HepG2 (cell line): ENCODE data around the gene FBXO28. TPM values are rescaled to one million over a fixed set of nuclear protein-coding genes. Genes with fewer than 3 reads are reported as not detected.

ENCODE experiments used
- ATAC-seq: fragments of 200-7000 bp; cut with Tn5 transposase; 3 replicates; pipeline ENCODE4 v1.9.1; 2020; ENCODE audit warnings: mild to moderate bottlenecking, moderate library complexity
- BruUV-seq: library from RNA; stranded (reverse); fragments of 400-500 nt; replicated peaks from 2 replicates; lab custom pipeline; 2021; lab: Mats Ljungman, UMichigan
- CTCF ChIA-PET: fragments of 300-600 bp; formaldehyde crosslinking; extraction: SDS; loops from one replicate; lab custom pipeline; 2021; ENCODE audit warnings: low total read pairs, inconsistent platforms, low intra/inter-chr PET ratio; lab: Yijun Ruan, JAX
- POLR2A ChIA-PET: fragments of 350-600 bp; sonication (Branson Sonifier 250); formaldehyde crosslinking; loops from one replicate; lab custom pipeline; 2020; ENCODE audit warnings: antibody characterized with exemption, inconsistent platforms; lab: Yijun Ruan, JAX
- DNase-seq: peaks from one replicate; pipeline ENCODE4 v3.0.0-alpha.2; 2015; ENCODE audit warnings: low spot score
- FAIRE-seq: peaks from 3 replicates; lab custom pipeline; 2011; peaks lifted over from hg19 to GRCh38; lab: Jason Lieb, UNC
- H2AFZ ChIP-seq: one replicate; pipeline ENCODE4 v1.6.1; 2011; ENCODE audit warnings: low read length, inconsistent platforms
- H3K27ac ChIP-seq: fragments of 300-600 bp; 3 replicates; pipeline ENCODE4 v1.8.0; 2011; ENCODE audit warnings: mixed run types, mild to moderate bottlenecking, mixed read lengths, low read length, inconsistent platforms; ENCODE audit not compliant: insufficient read depth; ENCODE audit errors: extremely low read length
- H3K27me3 ChIP-seq, 2 experiments: fragments of 200-600 bp in 1 of 2; 2 replicates in 1 of 2; 3 replicates in 1 of 2; pipeline versions ENCODE4 v1.6.0 to v1.8.0; 2011; ENCODE audit warnings: low read length in 2 of 2, mild to moderate bottlenecking in 2 of 2, moderate library complexity in 2 of 2, inconsistent platforms in 1 of 2; ENCODE audit not compliant: insufficient read depth in 2 of 2, control insufficient read depth in 1 of 2
- H3K36me3 ChIP-seq, 2 experiments: fragments of 200-600 bp in 1 of 2; replicated peaks in 1 of 2; 2 replicates in 1 of 2; 3 replicates in 1 of 2; pipeline versions ENCODE4 v1.5.1 to v1.8.0; 2011; ENCODE audit warnings: low read length in 2 of 2, inconsistent platforms in 1 of 2; ENCODE audit not compliant: insufficient read depth in 2 of 2, control insufficient read depth in 1 of 2
- H3K4me1 ChIP-seq: 2 replicates; pipeline ENCODE4 v1.5.1; 2012; ENCODE audit warnings: low read length, inconsistent platforms; ENCODE audit not compliant: insufficient read depth
- H3K4me2 ChIP-seq: 2 replicates; pipeline ENCODE4 v1.6.0; 2011; ENCODE audit warnings: low read depth, low read length, inconsistent platforms
- H3K4me3 ChIP-seq, 3 experiments: fragments of 200-600 bp in 1 of 3; sonication (generic), shearing (Covaris generic) in 1 of 3; replicated peaks in 1 of 3; 2 replicates each; pipeline ENCODE4 v1.5.1; 2011 to 2016; ENCODE audit warnings: low read length in 3 of 3, inconsistent platforms in 2 of 3, low read depth in 2 of 3, mild to moderate bottlenecking in 2 of 3, control low read depth in 1 of 3, mixed read lengths in 1 of 3; ENCODE audit not compliant: insufficient read depth in 1 of 3
- H3K79me2 ChIP-seq: one replicate; pipeline ENCODE4 v1.6.1; 2011; ENCODE audit warnings: low read length, inconsistent platforms; ENCODE audit not compliant: insufficient read depth
- H3K9ac ChIP-seq: 2 replicates; pipeline ENCODE4 v1.6.0; 2011; ENCODE audit warnings: mild to moderate bottlenecking, low read depth, low read length, inconsistent platforms; ENCODE audit not compliant: insufficient read depth
- H3K9me3 ChIP-seq: 2 replicates; pipeline ENCODE4 v1.5.1; 2012; ENCODE audit warnings: mild to moderate bottlenecking, low read length
- H4K20me1 ChIP-seq: 2 replicates; pipeline ENCODE4 v1.6.0; 2011; ENCODE audit warnings: inconsistent platforms, mild to moderate bottlenecking, low read length, moderate library complexity; ENCODE audit not compliant: insufficient read depth
- PLRG1 ChIP-seq: fragments of 450-650 bp; conservative IDR thresholded peaks from 2 replicates; pipeline ENCODE4 v1.6.1; 2016
- RFXAP ChIP-seq: sonication (generic); formaldehyde crosslinking; IDR thresholded peaks from 2 replicates; pipeline ENCODE4 v1.4.0; 2020; ENCODE audit warnings: missing genetic modification reagents, borderline replicate concordance
- SP1 ChIP-seq, 2 experiments: fragments of 450-650 bp in 1 of 2; sonication (generic) in 1 of 2; formaldehyde crosslinking in 1 of 2; IDR thresholded peaks; 2 replicates each; pipeline versions ENCODE4 v1.4.0 to v1.6.1; 2016 to 2020; ENCODE audit warnings: missing genetic modification reagents in 1 of 2
- U2AF1 ChIP-seq: fragments of 200-400 bp; formaldehyde crosslinking; optimal IDR thresholded peaks from 2 replicates; pipeline ENCODE3; 2017; ENCODE audit warnings: mild to moderate bottlenecking, low read depth, low read length
- ZC3H4 ChIP-seq: sonication (generic); formaldehyde crosslinking; IDR thresholded peaks from 2 replicates; pipeline ENCODE4 v1.4.0; 2020; ENCODE audit warnings: missing genetic modification reagents, borderline replicate concordance
- ZFP82 ChIP-seq: sonication (generic); formaldehyde crosslinking; IDR thresholded peaks from 2 replicates; pipeline ENCODE4 v1.5.1; 2020; ENCODE audit warnings: mild to moderate bottlenecking, missing genetic modification reagents, borderline replicate concordance
- ZNF556 ChIP-seq: sonication (generic); formaldehyde crosslinking; IDR thresholded peaks from 2 replicates; pipeline ENCODE4 v1.4.0; 2020; ENCODE audit warnings: mild to moderate bottlenecking, missing genetic modification reagents, borderline replicate concordance
- ZNF709 ChIP-seq: sonication (generic); formaldehyde crosslinking; IDR thresholded peaks from 2 replicates; pipeline ENCODE4 v1.5.0; 2020; ENCODE audit warnings: mild to moderate bottlenecking, missing genetic modification reagents
- ZNF839 ChIP-seq: sonication (generic); formaldehyde crosslinking; IDR thresholded peaks from 2 replicates; pipeline ENCODE4 v1.4.0; 2020; ENCODE audit warnings: missing genetic modification reagents, mild to moderate bottlenecking, borderline replicate concordance
- WGBS: methylation state at CpG from one replicate; pipeline ENCODE4 v1.1.6; 2017; ENCODE audit warnings: low lambda C conversion rate; 5-methylcytosine and 5-hydroxymethylcytosine counted together
- in situ Hi-C: cut with HindIII; loops from 2 replicates; pipeline ENCODE4 v1.10.0; 2017; ENCODE audit warnings: low pct_unique_long_range_greater_than_20kb; ENCODE audit not compliant: extremely low pct_ligation_motif_present
- intact Hi-C: fragments of 100-400 bp; cut with micrococcal nuclease; formaldehyde crosslinking; loops from one replicate; pipeline ENCODE4 v1.10.0; 2022; ENCODE audit not compliant: unreplicated experiment
- polyA plus RNA-seq, 8 experiments: library from polyadenylated mRNA; depleted of rRNA in 3 of 8; stranded (reverse) in 7 of 8; unstranded in 1 of 8; fragments of >200 nt; fragmentation: Illumina TruSeq in 4 of 8; extraction: Trizol in 4 of 8; gene quantifications; 2 replicates each; pipeline versions ENCODE4 v1.2.1 to v1.2.3, GENCODE V29; 2011 to 2016; ENCODE audit warnings: low read depth in 4 of 8, missing spikeins in 1 of 8, mixed read lengths in 1 of 8; ENCODE audit not compliant: insufficient read depth in 1 of 8
- total RNA-seq, 5 experiments: library from RNA; depleted of rRNA; stranded (reverse); fragments of >200 nt; fragmentation: Illumina TruSeq; extraction: Trizol; gene quantifications; 2 replicates each; pipeline ENCODE4 v1.2.3, GENCODE V29; 2016; ENCODE audit warnings: low read depth in 1 of 5
- TF ChIP-seq, protein P1 (sequence below): IDR thresholded peaks from 2 replicates; pipeline ENCODE4 v1.6.1; 2016; ENCODE audit warnings: low read depth, control low read depth
- TF ChIP-seq, protein P2 (sequence below): sonication (generic); formaldehyde crosslinking; IDR thresholded peaks from 2 replicates; pipeline ENCODE4 v1.8.0; 2022; ENCODE audit warnings: low read depth, missing genetic modification reagents
- TF ChIP-seq, protein P3 (sequence below): sonication (generic); formaldehyde crosslinking; IDR thresholded peaks from 2 replicates; pipeline ENCODE4 v1.4.0; 2020; ENCODE audit warnings: mild to moderate bottlenecking, missing genetic modification reagents

The FBXO28 gene
- total and polyA plus RNA-seq, 2 of the 13 experiments (the other 11 are each of a cell fraction or from before 2014, with no cell fraction given) = 8.5 to 29.1 TPM

DNA sequence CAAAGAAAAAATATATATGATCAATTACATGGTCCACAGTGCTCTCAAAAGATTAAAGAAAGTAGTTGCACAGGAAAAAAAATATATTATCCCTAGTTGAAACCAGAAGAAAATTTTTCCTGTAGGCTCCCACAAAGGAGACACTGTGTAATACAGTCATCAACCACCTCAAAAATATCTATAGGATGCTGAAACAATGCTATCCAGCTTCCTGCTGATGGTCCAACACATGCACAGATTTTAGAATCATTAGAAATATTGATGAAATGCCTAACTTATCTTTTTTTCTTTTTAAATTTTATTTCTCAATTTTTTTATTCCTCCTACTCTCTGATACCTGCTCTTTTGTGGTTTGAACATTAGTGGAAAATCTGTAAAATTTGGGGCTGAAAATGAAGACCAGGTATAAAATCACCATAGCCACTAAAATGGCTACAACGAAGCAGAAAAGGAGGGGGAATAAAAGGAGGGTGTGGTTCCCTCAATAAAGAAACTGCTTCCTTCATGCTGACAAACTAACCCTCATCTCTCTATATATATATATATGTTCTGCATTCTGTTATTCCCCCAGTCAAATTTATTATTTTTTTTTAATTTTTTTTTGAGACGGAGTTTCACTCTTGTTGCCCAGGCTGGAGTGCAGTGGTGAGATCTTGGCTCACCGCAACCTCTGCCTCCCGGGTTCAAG lies 28.3 kb upstream of the FBXO28 start (continued):
- TF ChIP-seq, protein P1, sequence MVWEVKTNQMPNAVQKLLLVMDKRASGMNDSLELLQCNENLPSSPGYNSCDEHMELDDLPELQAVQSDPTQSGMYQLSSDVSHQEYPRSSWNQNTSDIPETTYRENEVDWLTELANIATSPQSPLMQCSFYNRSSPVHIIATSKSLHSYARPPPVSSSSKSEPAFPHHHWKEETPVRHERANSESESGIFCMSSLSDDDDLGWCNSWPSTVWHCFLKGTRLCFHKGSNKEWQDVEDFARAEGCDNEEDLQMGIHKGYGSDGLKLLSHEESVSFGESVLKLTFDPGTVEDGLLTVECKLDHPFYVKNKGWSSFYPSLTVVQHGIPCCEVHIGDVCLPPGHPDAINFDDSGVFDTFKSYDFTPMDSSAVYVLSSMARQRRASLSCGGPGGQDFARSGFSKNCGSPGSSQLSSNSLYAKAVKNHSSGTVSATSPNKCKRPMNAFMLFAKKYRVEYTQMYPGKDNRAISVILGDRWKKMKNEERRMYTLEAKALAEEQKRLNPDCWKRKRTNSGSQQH (CRISPR knock-in tag) = no peak
- TF ChIP-seq ZC3H4 (CRISPR knock-in tag) (no peak), ZNF556 (CRISPR knock-in tag) (no peak), RFXAP (CRISPR knock-in tag) (no peak), ZFP82 (CRISPR knock-in tag) (no peak), ZNF839 (CRISPR knock-in tag) (no peak), U2AF1 (no peak)

DNA sequence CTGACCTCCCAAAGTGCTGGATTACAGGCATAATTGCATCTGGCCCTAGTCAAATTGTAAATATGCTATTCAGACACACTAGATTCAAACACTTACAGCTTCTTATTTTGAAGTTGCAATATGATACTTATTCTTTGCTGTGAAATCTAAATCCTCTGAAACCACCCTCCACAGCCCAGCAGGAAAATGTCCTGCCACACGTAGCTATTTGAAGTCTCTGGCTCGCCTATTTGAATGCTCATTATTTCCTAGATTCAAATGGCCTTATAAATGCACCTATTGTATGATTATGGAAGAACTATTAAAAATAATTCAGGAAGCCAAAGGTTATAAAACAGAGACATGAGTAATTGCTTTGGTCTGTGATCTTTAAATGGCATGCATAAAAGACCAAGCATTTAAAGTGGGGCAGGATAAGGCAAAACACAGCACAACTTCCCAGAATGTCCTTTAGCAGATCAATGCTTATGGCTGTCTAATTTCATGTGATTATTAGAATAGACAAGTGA lies 26.6 kb upstream of the FBXO28 start:
- ATAC-seq (no peak), FAIRE-seq (no peak), DNase-seq (no peak)
- BruUV-seq = no TSS peak
- intact Hi-C loops = no loop called here
- H3K4me2 ChIP-seq = no peak overlapping the region
- no peaks in the 10 kb centered on the region for H4K20me1 ChIP-seq
- 0% methylated on average over 2 of the region's 2 CpGs for WGBS
- no peaks in the 10 kb centered on the region for H3K79me2 ChIP-seq
- no peak overlapping the region for H2AFZ ChIP-seq
- H3K4me3 ChIP-seq = no peak overlapping the region
- no peak for TF ChIP-seq ZNF709
- no peak for TF ChIP-seq PLRG1
- TF ChIP-seq, protein P2, sequence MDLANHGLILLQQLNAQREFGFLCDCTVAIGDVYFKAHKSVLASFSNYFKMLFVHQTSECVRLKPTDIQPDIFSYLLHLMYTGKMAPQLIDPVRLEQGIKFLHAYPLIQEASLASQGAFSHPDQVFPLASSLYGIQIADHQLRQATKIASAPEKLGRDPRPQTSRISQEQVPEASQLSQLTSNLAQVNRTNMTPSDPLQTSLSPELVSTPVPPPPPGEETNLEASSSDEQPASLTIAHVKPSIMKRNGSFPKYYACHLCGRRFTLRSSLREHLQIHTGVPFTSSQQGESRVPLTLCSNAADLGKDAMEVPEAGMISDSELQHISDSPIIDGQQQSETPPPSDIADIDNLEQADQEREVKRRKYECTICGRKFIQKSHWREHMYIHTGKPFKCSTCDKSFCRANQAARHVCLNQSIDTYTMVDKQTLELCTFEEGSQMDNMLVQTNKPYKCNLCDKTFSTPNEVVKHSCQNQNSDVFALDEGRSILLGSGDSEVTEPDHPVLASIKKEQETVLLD (CRISPR knock-in tag) = no peak
- TF ChIP-seq SP1 (IDR thresholded peaks at IDR 0.05) = no peak
- no peak for TF ChIP-seq SP1 (CRISPR knock-in tag; IDR thresholded peaks at IDR 0.05)
- TF ChIP-seq, protein P3, sequence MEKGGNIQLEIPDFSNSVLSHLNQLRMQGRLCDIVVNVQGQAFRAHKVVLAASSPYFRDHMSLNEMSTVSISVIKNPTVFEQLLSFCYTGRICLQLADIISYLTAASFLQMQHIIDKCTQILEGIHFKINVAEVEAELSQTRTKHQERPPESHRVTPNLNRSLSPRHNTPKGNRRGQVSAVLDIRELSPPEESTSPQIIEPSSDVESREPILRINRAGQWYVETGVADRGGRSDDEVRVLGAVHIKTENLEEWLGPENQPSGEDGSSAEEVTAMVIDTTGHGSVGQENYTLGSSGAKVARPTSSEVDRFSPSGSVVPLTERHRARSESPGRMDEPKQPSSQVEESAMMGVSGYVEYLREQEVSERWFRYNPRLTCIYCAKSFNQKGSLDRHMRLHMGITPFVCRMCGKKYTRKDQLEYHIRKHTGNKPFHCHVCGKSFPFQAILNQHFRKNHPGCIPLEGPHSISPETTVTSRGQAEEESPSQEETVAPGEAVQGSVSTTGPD (CRISPR knock-in tag) = no peak
- ChIA-PET CTCF (no interaction called here), POLR2A (no interaction called here)
- H3K4me1 ChIP-seq = no peaks in the 10 kb centered on the region
- no peaks in the 10 kb centered on the region for H3K9me3 ChIP-seq
- H3K36me3 ChIP-seq = no peaks in the 10 kb centered on the region
- no peak overlapping the region for H3K9ac ChIP-seq
- H3K27ac ChIP-seq = no peak overlapping the region
- 0 out of 5 replicates have a peak, but pooled peaks cover 0 to 8% of the 10 kb centered on the region in 2 experiments for H3K27me3 ChIP-seq
- in situ Hi-C loops = no loop called here
